ENCODE data around the gene FGD3. TPM values are rescaled to one million over a fixed set of nuclear protein-coding genes. Genes with fewer than 3 reads are reported as not detected.
"Not testable (repeated sequence)": the region's sequence is repeated elsewhere in the genome, so short reads cannot be mapped to it uniquely, and the experiment has no call there.

The FGD3 gene
- total RNA-seq, 6 experiments from 2014 or later, result 1.7 to 3.1 (median 2.4) TPM

DNA sequence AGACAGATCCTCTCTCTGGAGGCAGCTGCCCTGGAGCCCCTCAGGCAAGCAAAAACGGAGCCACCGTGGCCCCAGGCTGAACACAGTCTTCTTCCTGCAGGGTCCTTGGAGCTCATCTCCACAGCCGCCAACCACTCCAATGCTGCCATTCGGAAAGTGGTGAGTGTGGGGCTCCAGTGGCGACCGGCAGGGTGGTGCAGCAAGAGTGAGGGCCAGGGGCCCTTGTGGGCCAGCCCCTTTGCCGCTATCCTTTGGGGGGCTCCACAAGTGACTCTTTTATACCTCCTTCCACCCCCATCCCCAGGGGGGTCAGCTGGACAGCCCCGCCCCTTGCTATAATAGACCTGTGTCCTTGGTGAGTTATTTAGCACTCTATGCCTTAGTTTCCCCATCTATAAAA is 63.8 kb downstream of the FGD3 start:
- Histone ChIP-seq H3K4me1 (no peaks in the 10 kb centered on the region), H3K4me3 (no peak overlapping the region), H3K9me3 (no peaks in the 10 kb centered on the region), H3K27me3 (no peaks in the 10 kb centered on the region), H3K27ac (no peak overlapping the region), H3K36me3 (no peaks in the 10 kb centered on the region)
- ATAC-seq (no peak), DNase-seq (no peak)
- no peak for TF ChIP-seq POLR2A (IDR thresholded peaks at IDR 0.05)
- TF ChIP-seq, protein P1, sequence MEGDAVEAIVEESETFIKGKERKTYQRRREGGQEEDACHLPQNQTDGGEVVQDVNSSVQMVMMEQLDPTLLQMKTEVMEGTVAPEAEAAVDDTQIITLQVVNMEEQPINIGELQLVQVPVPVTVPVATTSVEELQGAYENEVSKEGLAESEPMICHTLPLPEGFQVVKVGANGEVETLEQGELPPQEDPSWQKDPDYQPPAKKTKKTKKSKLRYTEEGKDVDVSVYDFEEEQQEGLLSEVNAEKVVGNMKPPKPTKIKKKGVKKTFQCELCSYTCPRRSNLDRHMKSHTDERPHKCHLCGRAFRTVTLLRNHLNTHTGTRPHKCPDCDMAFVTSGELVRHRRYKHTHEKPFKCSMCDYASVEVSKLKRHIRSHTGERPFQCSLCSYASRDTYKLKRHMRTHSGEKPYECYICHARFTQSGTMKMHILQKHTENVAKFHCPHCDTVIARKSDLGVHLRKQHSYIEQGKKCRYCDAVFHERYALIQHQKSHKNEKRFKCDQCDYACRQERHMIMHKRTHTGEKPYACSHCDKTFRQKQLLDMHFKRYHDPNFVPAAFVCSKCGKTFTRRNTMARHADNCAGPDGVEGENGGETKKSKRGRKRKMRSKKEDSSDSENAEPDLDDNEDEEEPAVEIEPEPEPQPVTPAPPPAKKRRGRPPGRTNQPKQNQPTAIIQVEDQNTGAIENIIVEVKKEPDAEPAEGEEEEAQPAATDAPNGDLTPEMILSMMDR (IDR thresholded peaks at IDR 0.05), result no peak
- WGBS (ENCODE audit: insufficient coverage, low coverage, low lambda C conversion rate, missing lambda C conversion rate), result 86% methylated on average over 2 of the region's 8 CpGs
- intact Hi-C loops (cut with DNase I), result no loop called here

DNA sequence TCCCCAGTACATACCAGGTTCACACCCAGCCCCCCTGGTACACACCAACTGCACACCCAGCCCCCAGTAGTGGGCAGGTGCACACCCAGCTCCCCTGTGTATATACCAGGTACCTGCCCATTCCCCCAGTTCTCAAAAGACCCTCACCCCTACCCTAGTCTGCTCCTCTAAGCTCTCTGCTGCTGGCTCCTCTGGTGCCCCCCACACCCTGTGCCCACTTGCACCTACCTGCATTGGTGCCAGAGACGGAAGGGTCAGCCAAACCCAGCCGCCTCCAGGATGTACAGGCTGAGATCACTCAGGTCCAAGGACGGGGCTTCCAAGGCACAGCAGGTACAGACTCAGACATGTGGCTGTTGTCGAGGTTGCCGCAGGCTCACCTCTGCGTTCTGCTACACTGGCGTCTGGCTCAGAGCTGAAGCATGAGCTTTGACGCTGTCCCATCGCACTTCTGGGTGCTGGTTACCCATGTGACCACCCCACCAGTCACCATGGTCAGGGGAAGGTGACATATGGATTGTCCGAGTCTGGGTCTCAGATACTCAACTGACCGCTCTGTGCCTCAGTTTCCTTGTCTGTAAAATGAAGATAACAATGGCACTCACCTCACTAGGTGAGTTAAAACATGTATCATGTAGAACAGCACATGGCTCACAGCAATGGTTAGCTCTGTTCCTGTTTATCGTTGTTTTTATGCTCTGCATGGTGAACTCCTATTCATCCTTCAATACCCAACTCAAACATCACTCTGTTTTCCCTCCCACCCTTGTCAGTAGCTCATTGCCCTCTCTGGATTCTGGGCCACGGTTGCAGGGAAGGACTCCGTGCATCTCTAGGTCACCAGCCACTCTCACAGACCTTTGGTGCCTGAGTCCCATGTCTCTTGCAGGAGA is 65.9 kb downstream of the FGD3 start:
- no peaks in the 10 kb centered on the region for H3K9me3 ChIP-seq
- DNase-seq (no peak), ATAC-seq (peak in 1 of 4 donors; percentile 13)
- WGBS (ENCODE audit: insufficient coverage, low coverage, low lambda C conversion rate, missing lambda C conversion rate), result 100% methylated on average over 3 of the region's 14 CpGs
- H3K4me3 ChIP-seq, result no peak overlapping the region
- TF ChIP-seq, protein P1 (IDR thresholded peaks at IDR 0.05), result no peak
- TF ChIP-seq POLR2A (IDR thresholded peaks at IDR 0.05), result no peak
- H3K27ac ChIP-seq, result no peak overlapping the region
- no peaks in the 10 kb centered on the region for H3K27me3 ChIP-seq
- H3K36me3 ChIP-seq, result no peaks in the 10 kb centered on the region
- intact Hi-C loops (cut with DNase I), result no loop called here
- H3K4me1 ChIP-seq, result no peaks in the 10 kb centered on the region

- Histone ChIP-seq H3K36me3 (no peaks in the 10 kb centered on the region), H3K27me3 (no peaks in the 10 kb centered on the region), H3K4me1 (no peaks in the 10 kb centered on the region), H3K4me3 (no peak overlapping the region), H3K27ac (no peak overlapping the region), H3K9me3 (no peaks in the 10 kb centered on the region)
- 52% methylated on average over 11 of the region's 13 CpGs for WGBS (ENCODE audit: insufficient coverage, low coverage, low lambda C conversion rate, missing lambda C conversion rate)
- DNase-seq, result peak in 1 of 3 donors; percentile 36
- no peak for TF ChIP-seq POLR2A (IDR thresholded peaks at IDR 0.05)
- TF ChIP-seq, protein P1 (IDR thresholded peaks at IDR 0.05), result no peak
- no peak for ATAC-seq
- intact Hi-C loops (cut with DNase I), result no loop called here
Measured at GRCh38 chr9:93013856-93014582, 66.7 kb downstream of the FGD3 start.

- ATAC-seq; intact Hi-C loops (cut with DNase I); H3K9me3 ChIP-seq; H3K36me3 ChIP-seq; H3K4me1 ChIP-seq; H3K4me3 ChIP-seq; DNase-seq; H3K27ac ChIP-seq; H3K27me3 ChIP-seq: not testable (repeated sequence)
- 71% methylated on average over 4 of the region's 10 CpGs for WGBS (ENCODE audit: insufficient coverage, low coverage, low lambda C conversion rate, missing lambda C conversion rate)
Measured at GRCh38 chr9:93015190-93015589, 67.9 kb downstream of the FGD3 start.

GRCh38 chr9:93017621-93018020 is 70.3 kb downstream of the FGD3 start:
- no peaks in the 10 kb centered on the region for H3K36me3 ChIP-seq
- H3K9me3 ChIP-seq, result no peaks in the 10 kb centered on the region

More at GRCh38 chr9:93017621-93018020, 70.3 kb downstream of the FGD3 start:
- H3K27ac ChIP-seq, result no peak overlapping the region
- DNase-seq (peak in 1 of 3 donors; percentile 31), ATAC-seq (no peak)
- 70% methylated on average over 5 of the region's 9 CpGs for WGBS (ENCODE audit: insufficient coverage, low coverage, low lambda C conversion rate, missing lambda C conversion rate)
- intact Hi-C loops (cut with DNase I), result no loop called here
- H3K27me3 ChIP-seq, result no peaks in the 10 kb centered on the region
- TF ChIP-seq POLR2A (IDR thresholded peaks at IDR 0.05), result no peak
- TF ChIP-seq, protein P1 (IDR thresholded peaks at IDR 0.05), result no peak
- no peak overlapping the region for H3K4me3 ChIP-seq
- no peaks in the 10 kb centered on the region for H3K4me1 ChIP-seq

Measured in right lobe of liver (tissue), 6 donors.